SK-N-SH treated with all-trans-retinoic acid at 6 μM for 48 hours (cell line): ENCODE data around the gene ZNF488.

Experiments
- ATAC-seq: fragments of 200-7000 bp; cut with Tn5 transposase; 3 replicates; pipeline ENCODE4 v1.9.1; 2020; ENCODE audit warnings: mild to moderate bottlenecking, moderate library complexity
- ARNTL ChIP-seq: fragments of 450-650 bp; formaldehyde crosslinking; IDR thresholded peaks from 2 replicates; pipeline ENCODE4 v1.5.0; 2020; ENCODE audit warnings: low read depth, mild to moderate bottlenecking, moderate library complexity, borderline replicate concordance
- BACH2 ChIP-seq: fragments of 250-450 bp; sonication (Bioruptor Pico); IDR thresholded peaks from 2 replicates; pipeline ENCODE4 v1.9.0; 2021; ENCODE audit warnings: mild to moderate bottlenecking, borderline replicate concordance
- CSDC2 ChIP-seq: fragments of 250-450 bp; sonication (Bioruptor Pico); IDR thresholded peaks from 2 replicates; pipeline ENCODE4 v1.5.0; 2020; ENCODE audit warnings: mild to moderate bottlenecking, moderate library complexity
- ESRRG ChIP-seq: fragments of 250-450 bp; sonication (Bioruptor Pico); IDR thresholded peaks from 2 replicates; pipeline ENCODE4 v1.6.1; 2021; ENCODE audit warnings: mild to moderate bottlenecking
- GLIS3 ChIP-seq: fragments of 250-450 bp; sonication (Bioruptor Pico); IDR thresholded peaks from 2 replicates; pipeline ENCODE4 v1.5.0; 2020; ENCODE audit warnings: mild to moderate bottlenecking, moderate library complexity
- ISL1 ChIP-seq: fragments of 250-450 bp; sonication (Bioruptor Pico); IDR thresholded peaks from 2 replicates; pipeline ENCODE4 v2.1.2; 2022; ENCODE audit warnings: mild to moderate bottlenecking, moderate library complexity
- OSR1 ChIP-seq: fragments of 250-450 bp; sonication (Bioruptor Pico); IDR thresholded peaks from 2 replicates; pipeline ENCODE4 v1.8.0; 2022; ENCODE audit warnings: moderate library complexity, mild to moderate bottlenecking, inconsistent platforms
- PPARA ChIP-seq: fragments of 250-450 bp; sonication (Bioruptor Pico); IDR thresholded peaks from 2 replicates; pipeline ENCODE4 v1.5.0; 2020; ENCODE audit warnings: mild to moderate bottlenecking, borderline replicate concordance
- RARB ChIP-seq: fragments of 250-450 bp; sonication (Bioruptor Pico); IDR thresholded peaks from 2 replicates; pipeline ENCODE4 v1.8.0; 2021; ENCODE audit warnings: mild to moderate bottlenecking, moderate library complexity
- SNAI2 ChIP-seq: fragments of 250-450 bp; sonication (Bioruptor Pico); IDR thresholded peaks from 2 replicates; pipeline ENCODE4 v1.5.0; 2020; ENCODE audit warnings: mild to moderate bottlenecking, moderate library complexity
- TCF4 ChIP-seq: fragments of 250-450 bp; sonication (Bioruptor Pico); IDR thresholded peaks from 2 replicates; pipeline ENCODE4 v1.8.0; 2021; ENCODE audit warnings: mild to moderate bottlenecking, moderate library complexity, borderline replicate concordance
- TOX ChIP-seq: fragments of 250-450 bp; sonication (Bioruptor Pico); IDR thresholded peaks from 2 replicates; pipeline ENCODE4 v1.8.0; 2021; ENCODE audit warnings: mild to moderate bottlenecking, moderate library complexity, borderline replicate concordance
- ZC3H10 ChIP-seq: fragments of 250-450 bp; sonication (Bioruptor Pico); IDR thresholded peaks from 2 replicates; pipeline ENCODE4 v1.5.1; 2021; ENCODE audit warnings: mild to moderate bottlenecking, moderate library complexity
- ZFP3 ChIP-seq: fragments of 250-450 bp; sonication (Bioruptor Pico); IDR thresholded peaks from 2 replicates; pipeline ENCODE4 v1.5.0; 2020; ENCODE audit warnings: mild to moderate bottlenecking, moderate library complexity
- ZFP30 ChIP-seq: fragments of 450-650 bp; formaldehyde crosslinking; IDR thresholded peaks from 2 replicates; pipeline ENCODE4 v1.5.0; 2022; ENCODE audit warnings: mild to moderate bottlenecking, moderate library complexity
- ZNF565 ChIP-seq: fragments of 450-650 bp; formaldehyde crosslinking; conservative IDR thresholded peaks from 2 replicates; pipeline ENCODE4 v1.5.0; 2020; ENCODE audit warnings: low read depth, mild to moderate bottlenecking, moderate library complexity
- ZNF70 ChIP-seq: fragments of 450-650 bp; formaldehyde crosslinking; IDR thresholded peaks from 2 replicates; pipeline ENCODE4 v1.5.0; 2020; ENCODE audit warnings: mild to moderate bottlenecking, moderate library complexity
- ZNF8 ChIP-seq: fragments of 450-650 bp; formaldehyde crosslinking; IDR thresholded peaks from 2 replicates; pipeline ENCODE4 v1.5.0; 2020; ENCODE audit warnings: mild to moderate bottlenecking, moderate library complexity
- TF ChIP-seq, protein P1 (sequence below): fragments of 250-450 bp; sonication (Bioruptor Pico); IDR thresholded peaks from 2 replicates; pipeline ENCODE4 v1.5.0; 2020; ENCODE audit warnings: mild to moderate bottlenecking, moderate library complexity
- TF ChIP-seq, protein P2 (sequence below): fragments of 250-450 bp; sonication (Bioruptor Pico); IDR thresholded peaks from 2 replicates; pipeline ENCODE4 v1.5.1; 2020; ENCODE audit warnings: low read depth, mild to moderate bottlenecking, moderate library complexity
- TF ChIP-seq, protein P3 (sequence below): fragments of 250-450 bp; sonication (Bioruptor Pico); IDR thresholded peaks from 2 replicates; pipeline ENCODE4 v1.8.0; 2021; ENCODE audit warnings: low read depth, mild to moderate bottlenecking, moderate library complexity, borderline replicate concordance
- TF ChIP-seq, protein P4 (sequence below): fragments of 250-450 bp; sonication (Bioruptor Pico); IDR thresholded peaks from 2 replicates; pipeline ENCODE4 v1.8.0; 2020; ENCODE audit warnings: mild to moderate bottlenecking, moderate library complexity, borderline replicate concordance
- TF ChIP-seq, protein P5 (sequence below): fragments of 250-450 bp; sonication (Bioruptor Pico); IDR thresholded peaks from 2 replicates; pipeline ENCODE4 v1.5.1; 2021; ENCODE audit warnings: mild to moderate bottlenecking, moderate library complexity

The ZNF488 gene

DNA sequence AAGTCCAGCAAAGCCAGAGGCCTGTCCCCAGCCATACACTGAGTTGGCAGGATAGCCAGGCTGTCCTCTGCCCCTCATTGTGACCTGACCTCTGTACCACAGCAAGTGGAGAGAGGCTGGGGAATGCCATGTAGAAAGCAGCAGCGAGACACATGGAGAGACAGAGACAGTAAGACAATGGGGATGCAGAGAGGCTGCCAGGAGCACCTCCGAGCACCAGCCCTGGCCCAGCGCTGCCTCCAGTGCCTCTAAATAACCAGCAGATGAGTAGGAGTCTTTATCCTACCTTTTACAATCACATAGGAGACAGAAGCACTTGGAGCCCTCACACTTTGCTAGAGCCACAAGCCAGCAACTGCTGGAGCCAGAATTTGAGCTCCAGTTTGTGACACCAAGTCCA, 53.7 kb downstream of the ZNF488 start:
- no peak for ATAC-seq
- TF ChIP-seq, protein P1, sequence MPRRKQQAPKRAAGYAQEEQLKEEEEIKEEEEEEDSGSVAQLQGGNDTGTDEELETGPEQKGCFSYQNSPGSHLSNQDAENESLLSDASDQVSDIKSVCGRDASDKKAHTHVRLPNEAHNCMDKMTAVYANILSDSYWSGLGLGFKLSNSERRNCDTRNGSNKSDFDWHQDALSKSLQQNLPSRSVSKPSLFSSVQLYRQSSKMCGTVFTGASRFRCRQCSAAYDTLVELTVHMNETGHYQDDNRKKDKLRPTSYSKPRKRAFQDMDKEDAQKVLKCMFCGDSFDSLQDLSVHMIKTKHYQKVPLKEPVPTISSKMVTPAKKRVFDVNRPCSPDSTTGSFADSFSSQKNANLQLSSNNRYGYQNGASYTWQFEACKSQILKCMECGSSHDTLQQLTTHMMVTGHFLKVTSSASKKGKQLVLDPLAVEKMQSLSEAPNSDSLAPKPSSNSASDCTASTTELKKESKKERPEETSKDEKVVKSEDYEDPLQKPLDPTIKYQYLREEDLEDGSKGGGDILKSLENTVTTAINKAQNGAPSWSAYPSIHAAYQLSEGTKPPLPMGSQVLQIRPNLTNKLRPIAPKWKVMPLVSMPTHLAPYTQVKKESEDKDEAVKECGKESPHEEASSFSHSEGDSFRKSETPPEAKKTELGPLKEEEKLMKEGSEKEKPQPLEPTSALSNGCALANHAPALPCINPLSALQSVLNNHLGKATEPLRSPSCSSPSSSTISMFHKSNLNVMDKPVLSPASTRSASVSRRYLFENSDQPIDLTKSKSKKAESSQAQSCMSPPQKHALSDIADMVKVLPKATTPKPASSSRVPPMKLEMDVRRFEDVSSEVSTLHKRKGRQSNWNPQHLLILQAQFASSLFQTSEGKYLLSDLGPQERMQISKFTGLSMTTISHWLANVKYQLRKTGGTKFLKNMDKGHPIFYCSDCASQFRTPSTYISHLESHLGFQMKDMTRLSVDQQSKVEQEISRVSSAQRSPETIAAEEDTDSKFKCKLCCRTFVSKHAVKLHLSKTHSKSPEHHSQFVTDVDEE (CRISPR knock-in tag), result no peak
- TF ChIP-seq, protein P2, sequence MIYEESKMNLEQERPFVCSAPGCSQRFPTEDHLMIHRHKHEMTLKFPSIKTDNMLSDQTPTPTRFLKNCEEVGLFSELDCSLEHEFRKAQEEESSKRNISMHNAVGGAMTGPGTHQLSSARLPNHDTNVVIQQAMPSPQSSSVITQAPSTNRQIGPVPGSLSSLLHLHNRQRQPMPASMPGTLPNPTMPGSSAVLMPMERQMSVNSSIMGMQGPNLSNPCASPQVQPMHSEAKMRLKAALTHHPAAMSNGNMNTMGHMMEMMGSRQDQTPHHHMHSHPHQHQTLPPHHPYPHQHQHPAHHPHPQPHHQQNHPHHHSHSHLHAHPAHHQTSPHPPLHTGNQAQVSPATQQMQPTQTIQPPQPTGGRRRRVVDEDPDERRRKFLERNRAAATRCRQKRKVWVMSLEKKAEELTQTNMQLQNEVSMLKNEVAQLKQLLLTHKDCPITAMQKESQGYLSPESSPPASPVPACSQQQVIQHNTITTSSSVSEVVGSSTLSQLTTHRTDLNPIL, result no peak
- TF ChIP-seq ZFP30 (CRISPR knock-in tag) (no peak), ZNF565 (no peak), SNAI2 (no peak), ESRRG (no peak), BACH2 (no peak), TOX (CRISPR knock-in tag) (no peak)
- TF ChIP-seq, protein P3, sequence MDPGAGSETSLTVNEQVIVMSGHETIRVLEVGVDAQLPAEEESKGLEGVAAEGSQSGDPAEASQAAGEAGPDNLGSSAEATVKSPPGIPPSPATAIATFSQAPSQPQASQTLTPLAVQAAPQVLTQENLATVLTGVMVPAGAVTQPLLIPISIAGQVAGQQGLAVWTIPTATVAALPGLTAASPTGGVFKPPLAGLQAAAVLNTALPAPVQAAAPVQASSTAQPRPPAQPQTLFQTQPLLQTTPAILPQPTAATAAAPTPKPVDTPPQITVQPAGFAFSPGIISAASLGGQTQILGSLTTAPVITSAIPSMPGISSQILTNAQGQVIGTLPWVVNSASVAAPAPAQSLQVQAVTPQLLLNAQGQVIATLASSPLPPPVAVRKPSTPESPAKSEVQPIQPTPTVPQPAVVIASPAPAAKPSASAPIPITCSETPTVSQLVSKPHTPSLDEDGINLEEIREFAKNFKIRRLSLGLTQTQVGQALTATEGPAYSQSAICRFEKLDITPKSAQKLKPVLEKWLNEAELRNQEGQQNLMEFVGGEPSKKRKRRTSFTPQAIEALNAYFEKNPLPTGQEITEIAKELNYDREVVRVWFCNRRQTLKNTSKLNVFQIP (CRISPR knock-in tag), result no peak

DNA sequence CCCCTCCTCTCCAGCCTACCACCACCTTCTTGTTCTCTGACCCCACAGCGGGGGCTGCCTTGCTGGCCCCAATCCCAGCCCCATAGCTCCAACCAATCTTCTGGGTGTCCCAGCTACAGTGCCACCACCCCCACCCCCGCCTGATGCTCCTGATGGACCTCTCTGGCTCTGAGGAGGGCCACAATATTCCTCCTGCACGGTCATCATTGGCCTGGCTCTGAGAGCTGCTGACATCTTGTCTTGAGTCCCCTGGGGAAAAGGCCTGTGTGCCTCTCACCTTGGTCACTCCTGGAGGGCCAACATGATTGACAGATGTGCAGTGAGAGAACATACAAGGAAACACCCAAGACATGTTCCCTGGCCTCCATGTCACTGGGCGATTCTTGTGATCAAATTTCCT, 54.2 kb downstream of the ZNF488 start:
- TF ChIP-seq, protein P4, sequence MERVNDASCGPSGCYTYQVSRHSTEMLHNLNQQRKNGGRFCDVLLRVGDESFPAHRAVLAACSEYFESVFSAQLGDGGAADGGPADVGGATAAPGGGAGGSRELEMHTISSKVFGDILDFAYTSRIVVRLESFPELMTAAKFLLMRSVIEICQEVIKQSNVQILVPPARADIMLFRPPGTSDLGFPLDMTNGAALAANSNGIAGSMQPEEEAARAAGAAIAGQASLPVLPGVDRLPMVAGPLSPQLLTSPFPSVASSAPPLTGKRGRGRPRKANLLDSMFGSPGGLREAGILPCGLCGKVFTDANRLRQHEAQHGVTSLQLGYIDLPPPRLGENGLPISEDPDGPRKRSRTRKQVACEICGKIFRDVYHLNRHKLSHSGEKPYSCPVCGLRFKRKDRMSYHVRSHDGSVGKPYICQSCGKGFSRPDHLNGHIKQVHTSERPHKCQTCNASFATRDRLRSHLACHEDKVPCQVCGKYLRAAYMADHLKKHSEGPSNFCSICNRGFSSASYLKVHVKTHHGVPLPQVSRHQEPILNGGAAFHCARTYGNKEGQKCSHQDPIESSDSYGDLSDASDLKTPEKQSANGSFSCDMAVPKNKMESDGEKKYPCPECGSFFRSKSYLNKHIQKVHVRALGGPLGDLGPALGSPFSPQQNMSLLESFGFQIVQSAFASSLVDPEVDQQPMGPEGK, result no peak
- TF ChIP-seq ZNF565 (no peak), RARB (CRISPR knock-in tag) (no peak), SNAI2 (no peak), ARNTL (CRISPR knock-in tag) (no peak), ZNF70 (CRISPR knock-in tag) (no peak), CSDC2 (no peak), ESRRG (no peak), ZNF8 (CRISPR knock-in tag) (no peak), ISL1 (CRISPR knock-in tag) (no peak), ZFP30 (CRISPR knock-in tag) (no peak), BACH2 (no peak), PPARA (no peak), ZC3H10 (CRISPR knock-in tag) (no peak)
- TF ChIP-seq, protein P5, sequence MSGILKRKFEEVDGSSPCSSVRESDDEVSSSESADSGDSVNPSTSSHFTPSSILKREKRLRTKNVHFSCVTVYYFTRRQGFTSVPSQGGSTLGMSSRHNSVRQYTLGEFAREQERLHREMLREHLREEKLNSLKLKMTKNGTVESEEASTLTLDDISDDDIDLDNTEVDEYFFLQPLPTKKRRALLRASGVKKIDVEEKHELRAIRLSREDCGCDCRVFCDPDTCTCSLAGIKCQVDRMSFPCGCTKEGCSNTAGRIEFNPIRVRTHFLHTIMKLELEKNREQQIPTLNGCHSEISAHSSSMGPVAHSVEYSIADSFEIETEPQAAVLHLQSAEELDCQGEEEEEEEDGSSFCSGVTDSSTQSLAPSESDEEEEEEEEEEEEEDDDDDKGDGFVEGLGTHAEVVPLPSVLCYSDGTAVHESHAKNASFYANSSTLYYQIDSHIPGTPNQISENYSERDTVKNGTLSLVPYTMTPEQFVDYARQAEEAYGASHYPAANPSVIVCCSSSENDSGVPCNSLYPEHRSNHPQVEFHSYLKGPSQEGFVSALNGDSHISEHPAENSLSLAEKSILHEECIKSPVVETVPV (CRISPR knock-in tag), result no peak
- no peak for ATAC-seq

DNA sequence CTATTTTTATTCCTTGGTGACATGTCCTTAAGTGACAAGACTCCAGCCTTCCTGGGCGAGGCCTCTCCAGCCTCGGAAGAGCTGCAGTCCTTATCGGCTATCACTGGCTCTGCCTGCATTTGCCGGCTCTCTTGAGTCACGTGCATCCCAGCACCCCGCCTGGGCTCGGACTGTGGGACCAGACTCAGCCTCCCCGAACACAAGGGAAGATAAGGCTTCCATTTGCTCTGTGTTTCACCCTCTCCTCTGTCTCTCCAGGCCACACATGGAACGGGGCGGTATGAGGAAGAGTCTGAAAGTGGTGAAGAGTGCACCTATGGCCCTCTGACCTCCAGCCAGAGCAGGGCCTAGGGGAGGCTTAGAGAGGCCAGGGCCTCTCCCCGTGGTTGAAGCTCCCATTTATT, 57.2 kb downstream of the ZNF488 start:
- ATAC-seq, result no peak
- TF ChIP-seq, protein P2, result no peak
- TF ChIP-seq ESRRG, result no peak
- no peak for TF ChIP-seq GLIS3 (CRISPR knock-in tag)
- no peak for TF ChIP-seq TOX (CRISPR knock-in tag)
- TF ChIP-seq, protein P3 (CRISPR knock-in tag), result no peak
- no peak for TF ChIP-seq ZNF70 (CRISPR knock-in tag)
- TF ChIP-seq ZFP3 (CRISPR knock-in tag), result no peak
- no peak for TF ChIP-seq ZNF565
- TF ChIP-seq PPARA, result no peak
- TF ChIP-seq, protein P1 (CRISPR knock-in tag), result no peak
- no peak for TF ChIP-seq OSR1 (CRISPR knock-in tag)
- TF ChIP-seq ISL1 (CRISPR knock-in tag), result no peak
- no peak for TF ChIP-seq ARNTL (CRISPR knock-in tag)
- no peak for TF ChIP-seq TCF4
- no peak for TF ChIP-seq RARB (CRISPR knock-in tag)
- TF ChIP-seq ZNF8 (CRISPR knock-in tag), result no peak
- TF ChIP-seq ZFP30 (CRISPR knock-in tag), result no peak
